ENCODE data around the gene JUN. TPM values are rescaled to one million over a fixed set of nuclear protein-coding genes. Genes with fewer than 3 reads are reported as not detected.

JUN gene
- total RNA-seq, 1 experiment from 2014 or later = 96.2 TPM

DNA sequence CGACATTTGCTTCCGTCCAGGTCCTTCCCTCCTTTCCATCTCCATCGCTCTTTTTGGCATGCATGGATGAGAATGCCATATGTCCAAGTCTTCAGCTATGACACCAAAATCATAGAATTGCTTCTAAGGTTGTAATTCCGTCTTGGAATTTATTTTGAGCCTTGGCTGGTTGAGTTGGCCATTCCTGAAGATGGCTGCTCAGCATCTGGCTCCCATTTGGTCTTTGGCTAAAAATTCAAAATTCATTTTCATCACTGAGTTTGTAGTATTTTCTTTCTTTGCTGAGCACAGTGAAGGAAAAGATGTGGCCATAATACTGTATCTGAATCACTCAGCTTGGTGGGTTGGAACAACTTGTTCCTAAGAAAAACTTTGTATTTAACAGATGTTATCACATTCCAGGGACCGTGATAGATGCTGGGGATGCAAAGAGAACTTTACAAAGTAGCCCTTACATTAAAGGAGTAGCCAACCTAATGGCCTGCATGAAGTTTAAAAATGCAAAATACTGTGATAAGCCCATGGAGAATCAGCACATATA, 15.6 kb downstream of the JUN start:
- peaks cover 4% of the 10 kb centered on the region; the same call in 1 of the 2 replicates for H3K9me3 ChIP-seq (replicated peaks)

GRCh38 chr1:58767143-58767542, 16.7 kb downstream of the JUN start:
- peaks cover 4% of the 10 kb centered on the region; the same call in 1 of the 2 replicates for H3K9me3 ChIP-seq (replicated peaks)
- no peak overlapping the region for H3K4me3 ChIP-seq
- no peak for DNase-seq
- no peak overlapping the region for H3K27ac ChIP-seq
- H3K4me1 ChIP-seq = peaks cover 6% of the 10 kb centered on the region; the same call in 1 of the 2 replicates
- no peaks in the 10 kb centered on the region for H3K36me3 ChIP-seq
- no peaks in the 10 kb centered on the region for H3K27me3 ChIP-seq

More for the DNA sequence above, 15.6 kb downstream of the JUN start:
- DNase-seq = no peak
- no peak overlapping the region for H3K4me3 ChIP-seq
- peaks cover 9% of the 10 kb centered on the region for H3K4me1 ChIP-seq
- no peaks in the 10 kb centered on the region for H3K36me3 ChIP-seq
- H3K27ac ChIP-seq = no peak overlapping the region
- H3K27me3 ChIP-seq = no peaks in the 10 kb centered on the region

DNA sequence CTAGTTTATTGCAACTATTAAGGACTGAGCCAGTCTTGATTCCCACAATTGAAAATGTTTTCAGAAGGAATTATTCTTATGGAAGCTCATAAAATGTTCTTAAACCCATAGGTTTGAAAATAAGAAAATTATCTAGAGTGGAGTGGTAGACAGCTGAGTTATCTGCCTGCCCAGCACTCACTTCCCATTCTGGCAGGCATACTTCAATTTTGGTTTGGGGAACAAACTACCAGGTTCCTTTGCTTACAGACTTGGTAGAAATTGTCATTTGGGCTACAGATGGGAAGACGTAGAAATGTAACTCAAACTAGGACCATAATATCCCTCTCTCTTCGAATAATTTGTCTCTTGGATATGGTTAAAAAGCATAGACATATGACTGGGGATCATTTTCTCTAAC, 18.4 kb downstream of the JUN start:
- no peaks in the 10 kb centered on the region for H3K36me3 ChIP-seq
- no peak for DNase-seq
- H3K27ac ChIP-seq = no peak overlapping the region
- H3K27me3 ChIP-seq = no peaks in the 10 kb centered on the region
- H3K9me3 ChIP-seq (replicated peaks) = peaks cover 2% of the 10 kb centered on the region; the same call in 1 of the 2 replicates
- peaks cover 6% of the 10 kb centered on the region; the same call in 1 of the 2 replicates for H3K4me1 ChIP-seq
- H3K4me3 ChIP-seq = no peak overlapping the region

GRCh38 chr1:58765006-58765405, 18.8 kb downstream of the JUN start:
- Histone ChIP-seq H3K4me3 (no peak overlapping the region), H3K27me3 (no peaks in the 10 kb centered on the region), H3K4me1 (peaks cover 6% of the 10 kb centered on the region; the same call in 1 of the 2 replicates), H3K36me3 (no peaks in the 10 kb centered on the region), H3K27ac (no peak overlapping the region), H3K9me3 (replicated peaks) (no peaks in the 10 kb centered on the region)
- DNase-seq = no peak

GRCh38 chr1:58764294-58764978, 19.4 kb downstream of the JUN start:
- no peaks in the 10 kb centered on the region for H3K27me3 ChIP-seq
- no peak overlapping the region for H3K27ac ChIP-seq
- H3K9me3 ChIP-seq (replicated peaks) = no peaks in the 10 kb centered on the region
- no peak for DNase-seq
- H3K36me3 ChIP-seq = no peaks in the 10 kb centered on the region
- H3K4me1 ChIP-seq = peaks cover 3% of the 10 kb centered on the region; the same call in 1 of the 2 replicates
- no peak overlapping the region for H3K4me3 ChIP-seq

DNA sequence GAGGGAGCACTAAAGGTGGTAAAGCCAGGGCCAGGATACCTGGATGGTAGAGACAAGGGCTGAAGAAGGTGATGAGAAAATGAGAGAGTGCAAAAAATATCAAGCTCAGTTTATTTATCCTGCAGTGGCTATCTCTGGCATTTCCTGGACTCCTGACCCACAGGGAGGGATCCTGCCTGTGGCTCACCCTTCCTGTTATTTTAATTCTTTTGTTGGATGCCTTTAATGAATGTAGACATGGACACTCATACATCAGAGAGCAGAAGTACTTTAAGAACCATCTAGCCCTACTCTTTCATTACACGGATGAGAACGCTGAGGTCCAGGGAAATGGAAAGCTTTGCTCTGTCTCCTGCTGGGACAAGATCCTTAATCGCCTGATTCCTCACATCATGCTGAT, 20.6 kb downstream of the JUN start:
- H3K9me3 ChIP-seq (replicated peaks) = no peaks in the 10 kb centered on the region
- no peaks in the 10 kb centered on the region for H3K36me3 ChIP-seq
- no peak for DNase-seq
- H3K27me3 ChIP-seq = no peaks in the 10 kb centered on the region
- H3K4me1 ChIP-seq = peaks cover 2% of the 10 kb centered on the region; the same call in 1 of the 2 replicates
- H3K27ac ChIP-seq = no peak overlapping the region
- H3K4me3 ChIP-seq = no peak overlapping the region

GRCh38 chr1:58762806-58763205, 21.0 kb downstream of the JUN start:
- DNase-seq = no peak
- no peaks in the 10 kb centered on the region for H3K27me3 ChIP-seq
- peaks cover 2% of the 10 kb centered on the region; the same call in 1 of the 2 replicates for H3K4me1 ChIP-seq
- H3K27ac ChIP-seq = no peak overlapping the region
- H3K36me3 ChIP-seq = no peaks in the 10 kb centered on the region
- H3K9me3 ChIP-seq (replicated peaks) = no peaks in the 10 kb centered on the region
- H3K4me3 ChIP-seq = no peak overlapping the region

- no peaks in the 10 kb centered on the region for H3K36me3 ChIP-seq
- H3K4me3 ChIP-seq = no peak overlapping the region
- 0 out of 2 replicates have a peak, but pooled peaks cover 2% of the 10 kb centered on the region for H3K9me3 ChIP-seq (replicated peaks)
- peak overlapping the region; percentile 42 for H3K27ac ChIP-seq
- no peaks in the 10 kb centered on the region for H3K27me3 ChIP-seq
- H3K4me1 ChIP-seq = peaks cover 23% of the 10 kb centered on the region
- DNase-seq = peak; percentile 76 to 77
Measured at GRCh38 chr1:58755468-58755872, 28.4 kb downstream of the JUN start.

- Histone ChIP-seq H3K4me3 (no peak overlapping the region), H3K27ac (peak overlapping the region; percentile 42), H3K4me1 (peaks cover 23% of the 10 kb centered on the region), H3K9me3 (replicated peaks) (0 out of 2 replicates have a peak, but pooled peaks cover 5% of the 10 kb centered on the region), H3K27me3 (no peaks in the 10 kb centered on the region), H3K36me3 (no peaks in the 10 kb centered on the region)
- no peak for DNase-seq
Measured at GRCh38 chr1:58754683-58755467, 29.0 kb downstream of the JUN start.

DNA sequence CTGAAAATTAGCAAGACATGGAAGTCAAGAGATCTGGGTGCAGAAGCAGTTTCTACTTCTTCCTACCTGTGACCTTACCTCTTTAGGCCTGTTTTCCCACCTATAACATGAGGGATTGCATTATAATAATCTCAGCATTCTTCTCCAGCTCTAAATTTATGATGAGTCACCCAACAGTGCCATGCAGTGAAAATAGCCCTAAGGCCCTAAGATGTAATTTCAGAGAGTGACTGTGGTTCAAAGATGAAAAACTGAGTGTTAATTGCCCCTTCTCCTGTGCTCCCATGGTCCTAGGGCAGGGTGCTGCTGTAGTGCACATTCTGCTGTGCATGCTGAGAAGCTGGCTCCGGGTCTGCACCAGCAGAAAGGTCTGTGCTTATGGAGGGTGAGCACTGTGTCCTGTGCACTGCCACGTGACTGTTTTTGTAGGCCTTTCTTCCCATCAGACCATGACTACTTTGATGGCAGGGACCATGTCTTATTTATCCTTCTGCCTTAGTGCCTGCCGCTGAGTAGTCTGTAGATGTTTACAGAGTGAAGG, 29.7 kb downstream of the JUN start:
- Histone ChIP-seq H3K4me3 (no peak overlapping the region), H3K9me3 (replicated peaks) (0 out of 2 replicates have a peak, but pooled peaks cover 9% of the 10 kb centered on the region), H3K4me1 (peaks cover 23% of the 10 kb centered on the region), H3K36me3 (no peaks in the 10 kb centered on the region), H3K27ac (no peak overlapping the region), H3K27me3 (no peaks in the 10 kb centered on the region)
- DNase-seq = no peak

- H3K27ac ChIP-seq = no peak overlapping the region
- DNase-seq = no peak
- no peaks in the 10 kb centered on the region for H3K27me3 ChIP-seq
Measured at GRCh38 chr1:58753431-58753866, 30.4 kb downstream of the JUN start.

GRCh38 chr1:58749646-58750045, 34.2 kb downstream of the JUN start:
- Histone ChIP-seq H3K4me3 (no peak overlapping the region), H3K27ac (no peak overlapping the region), H3K36me3 (no peaks in the 10 kb centered on the region), H3K27me3 (no peaks in the 10 kb centered on the region), H3K9me3 (replicated peaks) (0 out of 2 replicates have a peak, but pooled peaks cover 7% of the 10 kb centered on the region), H3K4me1 (peaks cover 5% of the 10 kb centered on the region; the same call in 1 of the 2 replicates)
- no peak for DNase-seq

More at GRCh38 chr1:58753431-58753866, 30.4 kb downstream of the JUN start:
- H3K36me3 ChIP-seq = no peaks in the 10 kb centered on the region
- H3K9me3 ChIP-seq (replicated peaks) = 0 out of 2 replicates have a peak, but pooled peaks cover 9% of the 10 kb centered on the region
- peaks cover 23% of the 10 kb centered on the region for H3K4me1 ChIP-seq
- H3K4me3 ChIP-seq = no peak overlapping the region

DNA sequence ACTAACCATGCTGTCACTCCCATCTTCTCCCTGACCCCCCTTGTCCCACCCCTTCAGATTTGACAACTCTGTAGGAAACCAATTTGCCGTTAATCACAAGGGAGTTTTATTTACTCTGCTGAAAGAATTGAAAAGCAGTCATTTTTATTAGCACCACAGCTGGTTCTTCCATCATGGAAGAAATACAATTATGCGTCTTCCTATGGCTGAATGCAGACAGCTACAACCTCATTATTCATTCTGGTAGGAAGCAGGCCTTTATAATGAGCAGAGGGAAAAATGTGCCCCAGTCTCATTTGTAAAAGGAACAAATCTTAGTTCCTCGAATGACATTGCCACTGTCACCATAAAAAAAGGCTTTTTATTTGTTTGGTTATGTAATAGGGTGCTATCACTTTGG, 35.2 kb downstream of the JUN start:
- Histone ChIP-seq H3K4me3 (no peak overlapping the region), H3K9me3 (replicated peaks) (0 out of 2 replicates have a peak, but pooled peaks cover 7% of the 10 kb centered on the region), H3K27me3 (no peaks in the 10 kb centered on the region), H3K4me1 (no peaks in the 10 kb centered on the region), H3K36me3 (no peaks in the 10 kb centered on the region), H3K27ac (no peak overlapping the region)
- DNase-seq = no peak

- Histone ChIP-seq H3K36me3 (no peaks in the 10 kb centered on the region), H3K4me3 (no peak overlapping the region), H3K4me1 (peaks cover 5% of the 10 kb centered on the region), H3K27ac (no peak overlapping the region), H3K27me3 (no peaks in the 10 kb centered on the region), H3K9me3 (replicated peaks) (0 out of 2 replicates have a peak, but pooled peaks cover 7% of the 10 kb centered on the region)
- DNase-seq = no peak
Measured at GRCh38 chr1:58746757-58747156, 37.1 kb downstream of the JUN start.

Measured in SJCRH30 (cell line).